Placental pericyte (primary cell): ENCODE measurements around the gene PELO. TPM values are rescaled to one million over a fixed set of nuclear protein-coding genes. Genes with fewer than 3 reads are reported as not detected.

ENCODE experiments used
- total RNA-seq: library from RNA; depleted of rRNA; stranded (reverse); fragments of >200 nt; gene quantifications from 2 replicates; pipeline ENCODE4 v1.2.3, GENCODE V29; 2012

Gene PELO, protein sequence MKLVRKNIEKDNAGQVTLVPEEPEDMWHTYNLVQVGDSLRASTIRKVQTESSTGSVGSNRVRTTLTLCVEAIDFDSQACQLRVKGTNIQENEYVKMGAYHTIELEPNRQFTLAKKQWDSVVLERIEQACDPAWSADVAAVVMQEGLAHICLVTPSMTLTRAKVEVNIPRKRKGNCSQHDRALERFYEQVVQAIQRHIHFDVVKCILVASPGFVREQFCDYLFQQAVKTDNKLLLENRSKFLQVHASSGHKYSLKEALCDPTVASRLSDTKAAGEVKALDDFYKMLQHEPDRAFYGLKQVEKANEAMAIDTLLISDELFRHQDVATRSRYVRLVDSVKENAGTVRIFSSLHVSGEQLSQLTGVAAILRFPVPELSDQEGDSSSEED
- total RNA-seq = 44.6 and 64.1 TPM in 2 replicates

DNA sequence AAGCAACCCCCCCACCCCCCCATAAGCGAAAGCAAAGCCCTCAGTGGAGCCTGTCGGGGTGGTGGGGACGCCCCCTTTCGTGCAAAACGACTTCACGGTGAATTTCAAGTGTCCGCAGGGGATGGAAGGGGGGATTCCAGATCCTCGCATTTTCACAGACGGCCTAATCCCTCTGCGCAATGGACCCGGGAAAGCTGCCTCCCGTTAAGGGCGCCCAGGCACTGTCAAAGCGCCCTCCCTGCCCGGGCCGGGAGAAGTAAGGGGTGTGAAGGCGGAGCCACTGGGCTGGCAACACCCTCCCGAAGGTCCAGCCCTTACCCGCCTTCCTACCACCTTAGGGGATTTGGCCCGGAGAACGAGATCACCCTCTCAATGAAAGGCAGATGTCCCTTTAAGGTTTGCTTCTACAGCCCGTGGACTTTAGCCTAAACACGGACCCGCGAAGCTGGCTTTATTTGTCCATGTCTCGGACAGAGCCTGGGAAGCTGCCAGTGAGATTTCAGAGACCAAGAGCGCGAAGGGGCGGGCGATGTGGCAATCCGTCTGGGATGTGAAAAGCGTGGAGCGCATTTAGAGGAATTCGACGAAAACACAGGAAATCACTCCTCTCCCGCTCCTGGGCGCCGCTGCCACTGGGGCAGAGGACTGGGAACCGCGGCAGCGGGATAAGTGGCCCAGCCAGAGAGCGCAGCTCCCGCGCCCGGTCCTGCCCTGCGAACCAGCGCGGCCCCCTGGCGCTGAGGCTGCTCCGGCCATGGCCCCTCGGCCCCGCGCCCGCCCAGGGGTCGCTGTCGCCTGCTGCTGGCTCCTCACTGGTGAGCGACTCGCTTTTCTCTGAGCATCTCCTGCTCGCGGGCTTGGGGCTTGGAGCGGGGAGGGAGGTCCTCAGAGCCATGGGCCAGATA lies at the start of gene PELO, which contains the start of gene ITGA1:
PELO (plus strand) TSS at position 317 of the 905 bp plus-strand sequence. CDS start 12,479 bp downstream, outside the sequence.
ITGA1 (plus strand) TSS at position 317 of the 905 bp plus-strand sequence; CDS start at position 755, 438 bp downstream.

Other genes with a start within 250 kb of the PELO start
- gene ITGA1, start within 50 bp of the PELO start, total RNA-seq = 237 and 283 TPM in 2 replicates
- gene ITGA2, start 201.4 kb downstream of the PELO start, total RNA-seq = 29.1 and 313 TPM in 2 replicates